ENCODE measurements around the gene FAM222B. TPM values are rescaled to one million over a fixed set of nuclear protein-coding genes. Genes with fewer than 3 reads are reported as not detected.
A peak's percentile ranks its signal among the peaks of the same experiment; 100 is the strongest.

The FAM222B gene
- total RNA-seq, 1 donor from 2014 or later: 24.3 TPM

DNA sequence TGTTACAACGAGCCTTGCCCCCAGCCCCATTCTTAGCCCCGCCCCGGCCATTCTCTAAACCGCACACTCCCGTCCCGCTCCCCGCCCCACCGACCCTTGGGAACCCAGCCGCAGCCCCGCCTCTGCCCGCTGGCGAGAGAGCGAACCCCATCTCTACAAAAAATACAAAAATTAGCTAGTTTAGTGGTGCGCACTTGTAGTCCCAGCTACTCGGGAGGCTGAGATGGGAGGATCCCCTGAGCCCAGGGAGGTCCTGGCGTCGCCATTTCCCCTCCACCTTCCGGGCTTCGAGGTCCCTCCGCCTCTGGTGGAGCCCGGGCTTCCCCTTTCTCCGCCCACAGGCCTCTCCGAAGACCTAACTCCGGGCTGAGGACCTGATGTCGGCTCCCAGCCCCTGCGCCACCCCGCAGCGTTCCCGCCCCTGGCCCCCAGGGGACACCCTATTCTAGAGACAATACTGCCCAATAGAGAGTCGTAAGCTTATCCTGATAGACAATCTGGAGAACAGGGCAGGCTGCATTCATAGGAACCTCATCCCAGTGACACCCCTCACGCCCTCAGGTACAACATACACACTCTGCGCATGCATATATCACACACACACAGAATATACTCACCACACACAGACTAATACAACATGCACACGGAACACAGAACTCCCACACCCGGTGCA, 130.4 kb downstream of the FAM222B start:
- no peak for DNase-seq (ENCODE audit: low read depth)
- H3K27me3 ChIP-seq (ENCODE audit: control insufficient read depth, insufficient read depth, low read length): no peaks in the 10 kb centered on the region
- TF ChIP-seq, protein P1, sequence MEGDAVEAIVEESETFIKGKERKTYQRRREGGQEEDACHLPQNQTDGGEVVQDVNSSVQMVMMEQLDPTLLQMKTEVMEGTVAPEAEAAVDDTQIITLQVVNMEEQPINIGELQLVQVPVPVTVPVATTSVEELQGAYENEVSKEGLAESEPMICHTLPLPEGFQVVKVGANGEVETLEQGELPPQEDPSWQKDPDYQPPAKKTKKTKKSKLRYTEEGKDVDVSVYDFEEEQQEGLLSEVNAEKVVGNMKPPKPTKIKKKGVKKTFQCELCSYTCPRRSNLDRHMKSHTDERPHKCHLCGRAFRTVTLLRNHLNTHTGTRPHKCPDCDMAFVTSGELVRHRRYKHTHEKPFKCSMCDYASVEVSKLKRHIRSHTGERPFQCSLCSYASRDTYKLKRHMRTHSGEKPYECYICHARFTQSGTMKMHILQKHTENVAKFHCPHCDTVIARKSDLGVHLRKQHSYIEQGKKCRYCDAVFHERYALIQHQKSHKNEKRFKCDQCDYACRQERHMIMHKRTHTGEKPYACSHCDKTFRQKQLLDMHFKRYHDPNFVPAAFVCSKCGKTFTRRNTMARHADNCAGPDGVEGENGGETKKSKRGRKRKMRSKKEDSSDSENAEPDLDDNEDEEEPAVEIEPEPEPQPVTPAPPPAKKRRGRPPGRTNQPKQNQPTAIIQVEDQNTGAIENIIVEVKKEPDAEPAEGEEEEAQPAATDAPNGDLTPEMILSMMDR (IDR thresholded peaks at IDR 0.05; ENCODE audit: insufficient read depth, low read length, poor library complexity, severe bottlenecking): no peak
- no peak overlapping the region for H3K4me3 ChIP-seq (ENCODE audit: low read depth, low read length)
- H3K36me3 ChIP-seq (ENCODE audit: control insufficient read depth, insufficient read depth, low read length): peaks cover 9% of the 10 kb centered on the region

DNA sequence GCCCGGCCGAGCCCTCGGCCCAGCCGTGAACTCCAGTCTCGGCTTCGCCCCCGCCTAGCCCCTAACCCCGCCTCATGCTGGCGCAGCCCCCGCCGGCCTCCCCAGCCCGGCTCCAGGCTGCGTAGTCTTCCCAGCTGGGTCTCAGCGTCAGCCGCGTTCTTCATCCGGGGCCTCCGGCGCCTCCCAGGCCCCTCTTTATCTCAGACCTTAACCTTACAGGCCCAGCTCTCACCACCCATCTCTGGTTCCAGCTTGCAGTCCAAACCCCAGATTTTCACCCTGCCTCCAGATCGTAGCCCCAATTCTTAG, 130.9 kb downstream of the FAM222B start, which contains the start of gene PROCA1:
PROCA1 (minus strand) TSS at position 166 of the 309 bp plus-strand sequence. CDS start 228 bp downstream, outside the sequence.
- TF ChIP-seq, protein P1 (IDR thresholded peaks at IDR 0.05; ENCODE audit: insufficient read depth, low read length, poor library complexity, severe bottlenecking): no peak
- Histone ChIP-seq H3K27me3 (ENCODE audit: control insufficient read depth, insufficient read depth, low read length) (no peaks in the 10 kb centered on the region), H3K4me3 (ENCODE audit: low read depth, low read length) (peak within 1 kb of the TSS; percentile 47), H3K36me3 (ENCODE audit: control insufficient read depth, insufficient read depth, low read length) (peaks cover 9% of the 10 kb centered on the region)
- DNase-seq (ENCODE audit: low read depth): no peak

DNA sequence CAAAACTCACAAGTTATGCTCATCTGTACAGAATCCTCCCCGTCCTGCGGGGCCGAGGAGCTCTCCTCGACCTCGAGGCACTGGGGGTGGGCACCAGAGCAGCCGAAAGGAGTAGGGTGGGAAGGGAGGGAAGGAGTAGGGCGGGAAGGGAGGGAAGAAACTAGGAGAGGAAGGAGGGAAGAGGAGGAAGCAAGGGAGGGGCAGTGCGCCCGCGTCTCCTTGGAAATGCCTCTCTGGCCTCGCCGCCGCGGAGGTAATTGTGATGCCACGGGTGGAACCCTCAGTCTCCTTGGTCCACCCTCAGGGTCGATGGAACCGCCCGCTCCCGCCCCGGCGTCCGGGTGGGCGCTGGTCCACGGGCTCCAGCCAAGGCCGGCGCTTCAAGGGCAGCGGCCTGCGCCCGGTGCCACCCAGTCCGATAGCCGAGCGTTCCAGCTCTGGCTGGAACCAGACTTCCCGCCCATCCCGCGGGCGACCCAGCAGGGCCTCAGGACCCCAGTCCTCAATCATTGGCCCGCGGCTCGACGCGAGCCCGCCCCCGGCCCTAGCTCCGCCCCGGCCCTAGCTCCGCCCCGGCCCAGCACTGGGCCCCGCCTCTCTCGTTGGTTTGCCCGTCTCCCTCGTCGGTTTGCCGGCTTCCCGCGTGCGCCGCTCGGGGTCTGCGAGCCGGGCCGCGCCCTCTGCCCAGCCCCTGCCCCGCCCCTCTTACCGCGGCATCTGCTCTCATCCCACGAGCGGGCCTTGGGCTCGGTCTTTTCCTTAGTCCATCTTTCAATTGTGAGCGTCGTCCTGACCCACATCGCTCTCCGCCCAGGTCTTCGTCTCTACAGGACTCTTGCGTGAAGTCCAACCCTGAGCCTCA, 131.5 kb downstream of the FAM222B start:
- H3K27me3 ChIP-seq (ENCODE audit: control insufficient read depth, insufficient read depth, low read length): no peaks in the 10 kb centered on the region
- TF ChIP-seq, protein P1 (IDR thresholded peaks at IDR 0.05; ENCODE audit: insufficient read depth, low read length, poor library complexity, severe bottlenecking): peak; percentile 23
- no peak for DNase-seq (ENCODE audit: low read depth)
- H3K4me3 ChIP-seq (ENCODE audit: low read depth, low read length): peak overlapping the region; percentile 47
- H3K36me3 ChIP-seq (ENCODE audit: control insufficient read depth, insufficient read depth, low read length): peaks cover 9% of the 10 kb centered on the region

DNA sequence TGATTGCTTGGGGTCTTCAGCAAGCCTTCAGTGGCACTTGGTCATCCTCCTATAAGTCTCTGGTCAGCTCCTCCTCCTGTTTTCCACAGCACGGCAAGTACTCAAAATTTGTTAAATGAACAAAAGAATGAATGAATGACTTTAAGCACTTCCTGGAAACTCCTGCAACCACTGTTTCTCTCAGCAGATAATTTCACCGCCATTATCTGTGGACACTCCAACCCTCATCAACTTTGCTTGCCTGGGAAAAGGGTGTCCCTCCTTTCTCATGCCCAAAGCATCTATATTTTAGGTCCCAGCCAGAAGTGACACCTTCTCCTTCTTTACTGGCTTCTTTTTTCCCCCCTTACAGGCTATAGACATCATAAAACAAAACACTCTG, 135.3 kb downstream of the FAM222B start:
- DNase-seq (ENCODE audit: low read depth): no peak
- Histone ChIP-seq H3K27me3 (ENCODE audit: control insufficient read depth, insufficient read depth, low read length) (no peaks in the 10 kb centered on the region), H3K36me3 (ENCODE audit: control insufficient read depth, insufficient read depth, low read length) (no peaks in the 10 kb centered on the region), H3K4me3 (ENCODE audit: low read depth, low read length) (no peak overlapping the region)
- TF ChIP-seq, protein P1 (IDR thresholded peaks at IDR 0.05; ENCODE audit: insufficient read depth, low read length, poor library complexity, severe bottlenecking): no peak

DNA sequence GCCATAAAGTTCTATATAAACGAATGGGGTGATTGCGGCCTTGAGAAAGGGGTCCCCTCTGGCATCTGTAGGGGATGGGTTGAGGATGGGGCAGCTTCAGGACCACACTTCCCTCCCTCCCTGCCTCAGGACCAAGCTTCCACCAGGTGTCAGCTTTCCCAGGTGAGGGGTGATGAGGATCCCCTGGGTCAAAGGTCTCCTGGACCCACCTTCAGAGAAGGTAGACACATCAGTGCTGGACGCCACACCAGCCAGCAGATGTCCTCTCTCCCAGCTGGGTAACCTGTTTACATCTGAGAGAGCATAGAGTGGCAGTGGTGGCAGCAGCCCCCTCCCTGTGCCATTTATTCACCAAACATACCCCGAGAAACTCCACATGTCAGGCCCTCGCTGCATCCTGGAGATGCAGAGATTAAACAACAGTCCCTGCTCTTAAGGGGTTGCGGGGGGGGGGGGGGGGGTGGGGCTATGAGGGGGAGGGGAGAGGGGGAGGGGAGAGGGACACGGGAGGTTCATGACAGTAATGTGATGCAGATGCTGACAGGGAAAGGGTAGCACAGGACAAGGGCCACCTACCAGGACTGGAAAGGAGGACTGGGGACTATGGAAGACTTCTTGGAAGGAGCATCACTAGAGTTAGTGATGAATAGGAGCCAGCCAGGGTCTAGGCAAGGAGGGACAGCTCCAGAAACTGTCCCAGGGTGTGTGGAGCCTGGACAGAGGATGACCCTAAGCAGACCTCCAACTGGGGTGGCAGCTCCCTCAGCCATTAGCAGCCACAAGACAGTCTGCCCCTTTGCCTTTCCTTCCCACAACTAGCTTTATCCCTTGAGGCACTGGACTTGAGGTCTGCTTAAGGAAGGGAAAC, 135.9 kb downstream of the FAM222B start:
- no peak overlapping the region for H3K4me3 ChIP-seq (ENCODE audit: low read depth, low read length)
- no peak for DNase-seq (ENCODE audit: low read depth)
- no peaks in the 10 kb centered on the region for H3K36me3 ChIP-seq (ENCODE audit: control insufficient read depth, insufficient read depth, low read length)
- no peaks in the 10 kb centered on the region for H3K27me3 ChIP-seq (ENCODE audit: control insufficient read depth, insufficient read depth, low read length)
- TF ChIP-seq, protein P1 (IDR thresholded peaks at IDR 0.05; ENCODE audit: insufficient read depth, low read length, poor library complexity, severe bottlenecking): no peak

Other genes starting within 250 kb of the FAM222B start
- 8.4 and 9.7 TPM in 2 replicates for gene SPAG5, start 243.8 kb downstream of the FAM222B start, total RNA-seq
- 2.3 and 12.2 TPM in 2 replicates for gene RSKR, start 228.6 kb downstream of the FAM222B start, total RNA-seq
- gene BLTP2, start 197.6 kb downstream of the FAM222B start, total RNA-seq: 116 and 124 TPM in 2 replicates
- 41.2 and 65.1 TPM in 2 replicates for gene SDF2, start 180.9 kb downstream of the FAM222B start, total RNA-seq
- 36.7 and 52.9 TPM in 2 replicates for gene SUPT6H, start 180.6 kb downstream of the FAM222B start, total RNA-seq
- gene PROCA1, start 130.9 kb downstream of the FAM222B start, total RNA-seq: 0.58 and 3.7 TPM in 2 replicates
- gene RAB34, start 124.9 kb downstream of the FAM222B start, total RNA-seq: 283 and 314 TPM in 2 replicates
- 604 and 716 TPM in 2 replicates for gene RPL23A, start 122.8 kb downstream of the FAM222B start, total RNA-seq
- 4.7 and 5.1 TPM in 2 replicates for gene TLCD1, start 116.6 kb downstream of the FAM222B start, total RNA-seq
- gene NEK8, start 114.0 kb downstream of the FAM222B start, total RNA-seq: 4.3 TPM in 2 replicates
- gene TRAF4, start 98.8 kb downstream of the FAM222B start, total RNA-seq: 163 and 174 TPM in 2 replicates
- 54.9 and 74.1 TPM in 2 replicates for gene ERAL1, start 12.2 kb upstream of the FAM222B start, total RNA-seq
- gene FLOT2, start 54.9 kb upstream of the FAM222B start, total RNA-seq: 55.5 and 69.1 TPM in 2 replicates
- 12.2 and 12.7 TPM in 2 replicates for gene DHRS13, start 60.3 kb upstream of the FAM222B start, total RNA-seq
- 19.6 and 30.8 TPM in 2 replicates for gene PHF12, start 108.7 kb upstream of the FAM222B start, total RNA-seq
- gene SEZ6, start 163.2 kb upstream of the FAM222B start, total RNA-seq: not detected in 2 replicates
- gene PIPOX, start 200.4 kb upstream of the FAM222B start, total RNA-seq: 0.29 and 0.34 TPM in 2 replicates